ENCODE results near the gene CNOT9.

GRCh38 chr2:218582076-218582475, 13.4 kb downstream of the CNOT9 start:
- no peak for TF ChIP-seq CTCF (IDR thresholded peaks at IDR 0.05; ENCODE audit: low read length)
- TF ChIP-seq EZH2phosphoT487 (IDR thresholded peaks at IDR 0.05; ENCODE audit: low read length), result no peak
- TF ChIP-seq EZH2 (optimal IDR thresholded peaks at IDR 0.05; ENCODE audit: low read depth, low read length), result no peak

Data from MM.1S (cell line).